T-helper 2 cell (primary cell): ENCODE results near the gene TNFRSF8.

ENCODE experiments used
- DNase-seq, 5 experiments: peaks; one replicate each; pipeline versions ENCODE4 v3.0.0 to v3.0.0-alpha.2; 2012 to 2022

The TNFRSF8 gene

GRCh38 chr1:12123172-12123571 is 60.1 kb downstream of the TNFRSF8 start:
- DNase-seq, result no peak

DNA sequence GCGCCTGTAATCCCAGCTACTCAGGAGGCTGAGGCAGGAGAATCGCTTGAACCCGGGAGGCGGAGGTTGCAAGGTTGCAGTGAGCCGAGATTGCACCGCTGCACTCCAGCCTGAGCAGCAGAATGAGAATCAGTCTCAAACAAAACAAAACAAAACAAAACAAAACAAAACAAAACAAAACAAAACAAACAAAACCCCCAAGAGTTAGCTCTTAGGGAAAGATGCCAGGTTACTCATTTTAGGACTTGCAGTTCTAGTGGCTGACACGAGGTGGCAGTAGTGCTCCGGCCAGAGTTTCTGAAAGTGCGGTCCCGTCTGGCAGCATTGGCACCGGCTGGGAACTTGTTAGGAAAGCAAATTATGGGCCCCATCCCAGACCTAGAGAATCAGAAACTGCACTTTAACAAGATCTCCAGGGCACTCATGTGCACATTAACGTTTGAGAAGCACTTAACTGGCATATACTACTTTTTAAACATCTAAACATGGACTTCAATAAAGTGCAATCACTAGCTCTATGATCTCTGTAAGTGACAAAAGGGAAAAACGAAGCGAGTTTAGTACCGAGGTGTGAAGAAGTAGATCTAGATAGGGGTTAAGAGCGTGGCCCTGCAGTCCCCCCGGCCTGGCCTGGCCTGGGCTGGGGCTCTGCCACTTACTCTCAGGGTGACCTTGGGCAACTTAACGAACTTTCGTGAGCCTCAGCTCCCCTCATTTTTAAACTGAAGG is 61.8 kb downstream of the TNFRSF8 start:
- DNase-seq, result peak; percentile 51 to 69 (median 65)

GRCh38 chr1:12125422-12126355 is 62.6 kb downstream of the TNFRSF8 start:
- no peak for DNase-seq

- DNase-seq, result no peak
Measured at GRCh38 chr1:12126781-12127180, 63.7 kb downstream of the TNFRSF8 start.

GRCh38 chr1:12127206-12127810 is 64.2 kb downstream of the TNFRSF8 start:
- DNase-seq, result no peak

DNA sequence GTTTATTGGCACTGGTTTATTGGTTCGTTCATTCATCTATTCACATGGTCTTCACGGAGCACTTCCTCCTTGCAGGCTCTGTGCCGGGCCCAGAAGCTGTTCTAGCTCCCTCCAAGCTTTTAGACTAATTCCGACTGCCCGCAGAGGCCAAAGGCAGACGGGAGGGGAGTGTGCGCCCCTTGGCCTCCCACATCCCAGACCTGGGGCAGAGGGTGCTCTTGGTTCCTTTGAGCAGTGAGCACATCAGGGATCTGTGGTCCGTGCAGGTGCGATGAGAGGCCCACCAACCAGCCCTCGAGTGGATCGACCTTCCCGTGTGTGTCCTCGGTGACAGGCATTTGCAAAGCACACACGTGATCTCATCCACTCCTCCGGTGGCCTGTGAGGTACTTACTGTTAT is 65.0 kb downstream of the TNFRSF8 start:
- DNase-seq, result no peak

DNA sequence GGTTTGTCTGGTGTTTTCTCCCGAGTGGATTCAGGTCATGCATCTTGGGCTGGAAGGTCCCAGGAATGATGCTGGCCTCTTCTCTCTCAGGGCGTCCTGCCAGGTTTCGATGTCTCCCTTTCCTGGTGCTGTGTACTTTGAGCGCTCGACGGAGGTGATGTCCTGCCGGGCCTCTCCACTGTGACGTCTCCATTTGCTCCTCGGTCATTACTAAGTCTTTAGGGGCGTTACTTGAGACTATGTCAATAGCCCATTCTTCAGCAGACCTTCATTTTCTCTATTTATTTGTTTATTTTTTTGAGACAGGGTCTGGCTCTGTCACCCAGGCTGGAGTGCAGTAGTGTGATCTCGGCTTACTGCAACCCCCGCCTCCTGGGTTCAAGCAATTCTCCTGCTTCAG is 66.5 kb downstream of the TNFRSF8 start:
- no peak for DNase-seq

DNA sequence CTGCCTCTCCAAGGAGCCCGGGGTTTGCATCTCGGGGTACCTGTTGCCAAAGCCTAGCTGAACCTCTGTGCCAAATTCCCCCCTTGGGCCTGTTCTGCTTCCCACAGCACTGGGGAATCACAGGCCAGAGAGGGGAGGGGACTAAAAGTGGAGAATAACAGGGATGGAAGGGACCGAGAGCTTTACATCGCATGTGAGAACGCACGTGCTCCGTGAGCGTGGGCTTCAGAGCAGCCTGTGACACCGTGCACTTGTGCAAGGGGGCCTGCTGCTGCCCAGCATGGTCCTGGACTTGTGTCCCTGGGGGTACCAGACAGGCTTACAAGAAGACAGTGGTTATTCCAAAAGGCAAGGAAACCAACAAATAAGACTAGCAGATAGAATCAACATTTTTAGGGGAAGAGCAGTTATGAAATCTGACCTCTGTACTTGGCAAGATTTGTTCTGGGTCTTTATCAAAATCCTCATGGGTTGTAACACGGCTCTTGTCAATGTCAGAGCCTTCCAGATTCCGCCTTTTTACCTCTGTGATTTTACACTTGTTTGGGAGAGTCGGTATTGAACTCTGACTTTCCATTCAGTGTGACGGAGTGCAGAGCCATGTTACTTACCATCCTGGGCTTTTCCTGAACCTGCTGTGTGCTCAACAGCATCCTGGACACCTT is 67.5 kb downstream of the TNFRSF8 start:
- DNase-seq, result no peak

DNA sequence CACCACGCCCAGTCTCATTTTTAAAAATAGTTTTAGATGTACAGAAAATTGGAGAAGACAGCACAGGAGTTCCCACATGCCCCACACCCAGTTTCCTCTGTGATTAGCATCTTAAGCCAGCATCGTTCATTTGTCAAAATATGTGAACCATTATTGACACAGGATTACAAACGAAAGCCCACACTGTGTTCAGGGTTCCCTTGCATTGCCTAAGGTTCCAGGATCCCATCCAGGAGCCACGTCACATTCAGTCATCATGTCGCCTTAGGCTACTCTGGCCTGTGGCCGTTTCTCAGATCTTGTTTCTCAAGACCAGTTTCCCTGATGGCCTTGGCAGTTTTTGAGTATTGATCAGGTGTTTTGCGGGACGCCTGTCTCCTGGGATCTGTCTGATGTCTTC is 69.0 kb downstream of the TNFRSF8 start:
- peak in 1 of 5 experiments; percentile 37 for DNase-seq

GRCh38 chr1:12134716-12135115 is 71.6 kb downstream of the TNFRSF8 start:
- no peak for DNase-seq

GRCh38 chr1:12135612-12136011 is 72.5 kb downstream of the TNFRSF8 start:
- no peak for DNase-seq

- DNase-seq, result no peak
Measured at GRCh38 chr1:12136916-12137610, 74.0 kb downstream of the TNFRSF8 start.

DNA sequence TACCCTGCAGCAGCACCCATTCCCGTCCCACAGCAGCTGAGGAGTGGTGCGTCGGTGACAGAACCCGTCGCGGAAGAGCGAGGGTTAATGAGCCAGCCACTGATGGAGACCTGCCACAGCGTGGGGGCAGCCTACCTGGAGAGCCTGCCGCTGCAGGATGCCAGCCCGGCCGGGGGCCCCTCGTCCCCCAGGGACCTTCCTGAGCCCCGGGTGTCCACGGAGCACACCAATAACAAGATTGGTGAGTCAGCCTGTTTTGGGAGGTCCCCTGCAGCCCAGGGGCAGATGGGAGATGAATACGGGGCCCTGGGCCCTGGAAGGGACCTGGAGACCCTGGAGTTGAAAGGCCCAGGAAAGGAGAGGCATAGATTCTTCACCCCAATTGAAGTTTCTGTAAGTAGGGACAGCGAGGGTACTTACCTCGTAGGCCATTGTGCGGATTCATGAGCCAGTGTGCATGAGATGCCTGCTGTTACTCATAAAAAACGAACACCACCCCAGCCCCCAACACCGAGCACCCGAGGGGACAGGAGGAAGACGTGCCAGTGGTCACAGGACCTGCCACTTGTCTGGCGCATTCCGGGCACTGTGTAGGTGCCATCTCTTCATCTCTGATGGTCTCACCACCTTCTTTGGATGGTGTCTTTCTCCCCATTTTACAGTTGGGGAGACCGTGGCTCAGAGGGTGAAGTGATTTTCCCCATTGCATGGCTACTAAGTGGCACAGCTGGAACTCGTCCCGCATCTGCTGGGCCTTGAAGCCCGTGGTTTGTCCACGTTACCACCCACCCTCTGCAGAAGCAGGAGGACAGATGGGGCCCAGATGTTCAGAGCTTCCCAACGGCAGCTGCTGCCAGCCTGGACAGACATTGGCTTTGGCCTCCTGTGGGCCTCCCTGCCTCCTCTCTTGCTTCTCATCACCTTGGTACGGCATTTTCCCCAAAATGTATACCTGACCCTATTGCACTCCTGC is 75.4 kb downstream of the TNFRSF8 start:
- no peak for DNase-seq

- DNase-seq, result no peak
Measured at GRCh38 chr1:12140016-12140415, 76.9 kb downstream of the TNFRSF8 start.

GRCh38 chr1:12140515-12141162 is 77.5 kb downstream of the TNFRSF8 start:
- DNase-seq, result no peak

DNA sequence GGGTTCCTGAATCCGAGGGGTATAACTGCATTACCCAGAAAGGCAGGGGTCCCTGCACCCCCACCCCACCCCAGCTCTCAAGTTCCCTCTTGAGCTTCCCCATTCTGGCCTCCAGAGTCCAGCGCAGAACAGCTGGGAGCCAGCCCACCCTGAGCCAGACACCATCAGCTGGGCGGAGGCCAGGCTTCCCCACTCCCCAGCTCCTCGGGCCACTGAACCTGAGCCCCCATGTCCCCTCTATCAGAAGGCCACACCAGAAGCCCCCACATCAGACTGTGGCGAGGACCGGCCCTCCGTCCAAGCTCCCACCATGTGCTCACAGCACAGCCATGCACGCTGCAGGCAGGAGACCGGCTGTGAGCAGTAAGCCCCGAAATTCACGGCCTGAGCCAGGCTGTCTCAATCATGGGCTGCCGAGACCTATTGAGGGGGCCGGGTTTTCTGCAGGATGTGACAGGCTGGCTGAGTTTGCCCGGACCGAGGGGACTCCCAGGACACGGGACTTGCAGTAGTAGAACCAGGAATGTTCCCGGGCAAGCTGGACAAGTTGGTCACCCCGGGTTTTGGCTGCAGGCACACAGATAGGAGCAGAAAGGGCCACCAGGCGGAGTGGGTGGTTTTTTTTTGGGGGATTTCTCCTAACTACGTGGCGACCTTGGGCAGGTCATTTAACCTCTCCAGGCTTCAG is 78.2 kb downstream of the TNFRSF8 start:
- no peak for DNase-seq

GRCh38 chr1:12142141-12142823 is 79.2 kb downstream of the TNFRSF8 start:
- DNase-seq, result no peak

DNA sequence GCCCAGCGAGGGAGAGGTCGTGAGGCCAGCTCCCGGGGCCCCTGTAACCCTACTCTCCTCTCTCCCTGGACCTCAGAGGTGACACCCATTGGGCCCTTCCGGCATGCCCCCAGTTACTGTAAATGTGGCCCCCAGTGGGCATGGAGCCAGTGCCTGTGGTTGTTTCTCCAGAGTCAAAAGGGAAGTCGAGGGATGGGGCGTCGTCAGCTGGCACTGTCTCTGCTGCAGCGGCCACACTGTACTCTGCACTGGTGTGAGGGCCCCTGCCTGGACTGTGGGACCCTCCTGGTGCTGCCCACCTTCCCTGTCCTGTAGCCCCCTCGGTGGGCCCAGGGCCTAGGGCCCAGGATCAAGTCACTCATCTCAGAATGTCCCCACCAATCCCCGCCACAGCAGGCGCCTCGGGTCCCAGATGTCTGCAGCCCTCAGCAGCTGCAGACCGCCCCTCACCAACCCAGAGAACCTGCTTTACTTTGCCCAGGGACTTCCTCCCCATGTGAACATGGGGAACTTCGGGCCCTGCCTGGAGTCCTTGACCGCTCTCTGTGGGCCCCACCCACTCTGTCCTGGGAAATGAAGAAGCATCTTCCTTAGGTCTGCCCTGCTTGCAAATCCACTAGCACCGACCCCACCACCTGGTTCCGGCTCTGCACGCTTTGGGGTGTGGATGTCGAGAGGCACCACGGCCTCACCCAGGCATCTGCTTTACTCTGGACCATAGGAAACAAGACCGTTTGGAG is 80.0 kb downstream of the TNFRSF8 start:
- DNase-seq, result no peak
